CD4-positive, alpha-beta T cell (primary cell): ENCODE measurements around the gene CELF4. TPM values are rescaled to one million over a fixed set of nuclear protein-coding genes. Genes with fewer than 3 reads are reported as not detected.
"Not testable (repeated sequence)": the region's sequence is repeated elsewhere in the genome, so short reads cannot be mapped to it uniquely, and the experiment has no call there.

Experiments used
- ATAC-seq: fragments of 200-7000 bp; cut with Tn5 transposase; one replicate; pipeline ENCODE4 v1.10.0; 2022; ENCODE audit warnings: mild to moderate bottlenecking; ENCODE audit not compliant: poor library complexity
- CTCF ChIA-PET: fragments of 350-600 bp; sonication (Branson Sonifier 250); formaldehyde crosslinking; loops from one replicate; lab custom pipeline; 2021; ENCODE audit warnings: antibody characterized with exemption, inconsistent platforms; lab: Charles Lee
- POLR2A ChIA-PET: fragments of 350-600 bp; sonication (Branson Sonifier 250); formaldehyde crosslinking; loops from one replicate; lab custom pipeline; 2021; ENCODE audit warnings: antibody characterized with exemption, inconsistent platforms; lab: Charles Lee
- DNase-seq, 14 experiments: peaks; one replicate each; pipeline ENCODE4 v3.0.0-alpha.2; 2013 to 2020; ENCODE audit warnings: mixed read lengths in 2 of 14
- H3K27ac ChIP-seq, 2 donors: one replicate each; pipeline versions ENCODE4 v1.5.1 to v1.7.0; 2013; ENCODE audit warnings: low read length in 2 of 2, low read depth in 1 of 2, mild to moderate bottlenecking in 1 of 2
- H3K27me3 ChIP-seq, 2 experiments: 1 replicate in 1 of 2; 2 replicates in 1 of 2; pipeline versions ENCODE4 v1.6.1 to v1.7.0; 2013; ENCODE audit warnings: low read length in 2 of 2, control low read depth in 1 of 2, mild to moderate bottlenecking in 1 of 2, moderate library complexity in 1 of 2; ENCODE audit not compliant: insufficient read depth in 2 of 2, control insufficient read depth in 1 of 2
- H3K36me3 ChIP-seq: one replicate; pipeline ENCODE4 v1.6.1; 2013; ENCODE audit warnings: low read length, control low read depth; ENCODE audit not compliant: insufficient read depth
- H3K4me1 ChIP-seq: one replicate; pipeline ENCODE4 v1.6.1; 2013; ENCODE audit warnings: low read length, control low read depth; ENCODE audit not compliant: insufficient read depth
- H3K4me3 ChIP-seq: one replicate; pipeline ENCODE4 v1.5.1; 2013; ENCODE audit warnings: mild to moderate bottlenecking, low read length, moderate library complexity
- H3K9me3 ChIP-seq, 2 experiments: 1 replicate in 1 of 2; 2 replicates in 1 of 2; pipeline versions ENCODE4 v1.6.1 to v1.7.0; 2013; ENCODE audit warnings: low read length in 2 of 2, mild to moderate bottlenecking in 2 of 2, control low read depth in 1 of 2, moderate library complexity in 1 of 2; ENCODE audit not compliant: control insufficient read depth in 1 of 2, insufficient read depth in 1 of 2
- H3K27ac Mint-ChIP-seq: one replicate; pipeline ENCODE4 v1.8.0; 2020; ENCODE audit warnings: mixed read lengths
- H3K27me3 Mint-ChIP-seq: one replicate; pipeline ENCODE4 v1.8.0; 2021; ENCODE audit warnings: mixed read lengths
- H3K36me3 Mint-ChIP-seq: one replicate; pipeline ENCODE4 v1.8.0; 2021; ENCODE audit warnings: low read depth, mixed read lengths
- H3K4me1 Mint-ChIP-seq: one replicate; pipeline ENCODE4 v1.8.0; 2021; ENCODE audit warnings: low read depth, mixed read lengths
- H3K4me3 Mint-ChIP-seq: one replicate; pipeline ENCODE4 v1.8.0; 2020; ENCODE audit warnings: mild to moderate bottlenecking, mixed read lengths
- H3K9me3 Mint-ChIP-seq: one replicate; pipeline ENCODE4 v1.8.0; 2020; ENCODE audit warnings: mixed read lengths
- CTCF ChIP-seq: fragments of 200-600 bp; IDR thresholded peaks from one replicate; pipeline ENCODE4 v1.8.0; 2022; ENCODE audit warnings: antibody characterized with exemption, mild to moderate bottlenecking
- intact Hi-C, 2 experiments: fragments of 100-400 bp; cut with DNase I in 1 of 2; cut with micrococcal nuclease in 1 of 2; formaldehyde crosslinking; loops; one replicate each; pipeline versions ENCODE4 v1.15.1 to v1.9.0; 2023 to 2025; cut with DNase I, micrococcal nuclease
- total RNA-seq, 174 experiments: library from RNA in 2 of 174; stranded (reverse) in 2 of 174; gene quantifications; one replicate each; pipeline ENCODE4 v1.2.3 and lab custom pipeline; 2021 to 2026

The CELF4 gene
- total RNA-seq, 2 experiments from 2014 or later, result not detected

GRCh38 chr18:37464257-37464656, 101.3 kb downstream of the CELF4 start:
- H3K36me3 Mint-ChIP-seq, result no peaks in the 10 kb centered on the region
- Histone ChIP-seq H3K36me3 (no peaks in the 10 kb centered on the region), H3K27ac (no peak overlapping the region), H3K9me3 (peaks cover 0 to 15% of the 10 kb centered on the region in 2 experiments), H3K27me3 (peaks cover 0 to 4% of the 10 kb centered on the region in 2 experiments), H3K4me1 (no peaks in the 10 kb centered on the region), H3K4me3 (no peak overlapping the region)
- no peaks in the 10 kb centered on the region for H3K4me1 Mint-ChIP-seq
- no peak for DNase-seq
- no peaks in the 10 kb centered on the region for H3K9me3 Mint-ChIP-seq
- intact Hi-C loops, result no loop called here
- TF ChIP-seq CTCF, result no peak
- ChIA-PET CTCF (no interaction called here), POLR2A (no interaction called here)
- no peak overlapping the region for H3K27ac Mint-ChIP-seq
- peaks cover 15% of the 10 kb centered on the region for H3K27me3 Mint-ChIP-seq
- H3K4me3 Mint-ChIP-seq, result no peak overlapping the region
- ATAC-seq, result no peak

GRCh38 chr18:37461329-37461728, 104.3 kb downstream of the CELF4 start:
- peaks cover 0 to 15% of the 10 kb centered on the region in 2 experiments for H3K9me3 ChIP-seq
- POLR2A ChIA-PET, H3K4me1 ChIP-seq, H3K27me3 ChIP-seq, DNase-seq, H3K4me1 Mint-ChIP-seq, intact Hi-C loops, H3K27ac ChIP-seq, H3K4me3 Mint-ChIP-seq, H3K36me3 Mint-ChIP-seq, H3K27ac Mint-ChIP-seq, H3K4me3 ChIP-seq, ATAC-seq, CTCF ChIA-PET, H3K36me3 ChIP-seq, H3K9me3 Mint-ChIP-seq: not testable (repeated sequence)
- H3K27me3 Mint-ChIP-seq, result peaks cover 11% of the 10 kb centered on the region

GRCh38 chr18:37460604-37461003, 105.0 kb downstream of the CELF4 start:
- Histone ChIP-seq H3K27ac (no peak overlapping the region), H3K27me3 (no peaks in the 10 kb centered on the region), H3K9me3 (peaks cover 0 to 11% of the 10 kb centered on the region in 2 experiments), H3K4me3 (no peak overlapping the region), H3K36me3 (no peaks in the 10 kb centered on the region), H3K4me1 (no peaks in the 10 kb centered on the region)
- intact Hi-C loops, result no loop called here
- no peak for TF ChIP-seq CTCF
- H3K27me3 Mint-ChIP-seq, result peaks cover 8% of the 10 kb centered on the region
- ATAC-seq (no peak), DNase-seq (no peak)
- no peak overlapping the region for H3K4me3 Mint-ChIP-seq
- H3K36me3 Mint-ChIP-seq, result no peaks in the 10 kb centered on the region
- H3K4me1 Mint-ChIP-seq, result no peaks in the 10 kb centered on the region
- POLR2A ChIA-PET, result no interaction called here
- CTCF ChIA-PET, result no interaction called here
- H3K27ac Mint-ChIP-seq, result no peak overlapping the region
- no peaks in the 10 kb centered on the region for H3K9me3 Mint-ChIP-seq

GRCh38 chr18:37458697-37459096, 106.9 kb downstream of the CELF4 start:
- intact Hi-C loops, result loop anchor here in 1 of 2 experiments (10.0 kb wide), 1 partner anchor 56 kb away; no protein-coding TSS in a partner anchor
- ChIA-PET CTCF (no interaction called here), POLR2A (no interaction called here)
- H3K4me1 ChIP-seq, result no peaks in the 10 kb centered on the region
- H3K36me3 ChIP-seq, result no peaks in the 10 kb centered on the region
- DNase-seq (no peak), ATAC-seq (no peak)
- no peak for TF ChIP-seq CTCF
- Mint-ChIP-seq H3K27ac (no peak overlapping the region), H3K4me3 (no peak overlapping the region), H3K36me3 (no peaks in the 10 kb centered on the region), H3K4me1 (no peaks in the 10 kb centered on the region), H3K27me3 (peaks cover 3% of the 10 kb centered on the region), H3K9me3 (no peaks in the 10 kb centered on the region)
- H3K9me3 ChIP-seq, result peaks cover 0 to 5% of the 10 kb centered on the region in 2 experiments
- H3K4me3 ChIP-seq, result no peak overlapping the region
- no peaks in the 10 kb centered on the region for H3K27me3 ChIP-seq
- no peak overlapping the region for H3K27ac ChIP-seq
